WTC11 (cell line): ENCODE results near the gene ZBTB32. TPM values are rescaled to one million over a fixed set of nuclear protein-coding genes. Genes with fewer than 3 reads are reported as not detected.

ENCODE experiments used
- ATAC-seq: fragments of 200-7000 bp; cut with Tn5 transposase; 2 replicates; pipeline ENCODE4 v1.10.0; 2021; ENCODE audit warnings: mild to moderate bottlenecking, moderate library complexity
- CTCF ChIA-PET: fragments of 300-600 bp; sonication (Branson Sonifier 250); formaldehyde crosslinking; loops from one replicate; lab custom pipeline; 2021; ENCODE audit warnings: antibody characterized with exemption; lab: Charles Lee
- POLR2A ChIA-PET: fragments of 350-600 bp; sonication (Branson Sonifier 250); formaldehyde crosslinking; loops from one replicate; lab custom pipeline; 2021; ENCODE audit warnings: antibody characterized with exemption; lab: Charles Lee
- DNase-seq: peaks from one replicate; pipeline ENCODE4 v3.0.0; 2021; ENCODE audit warnings: low spot score
- H3K27ac Mint-ChIP-seq: 2 replicates; pipeline ENCODE4 v1.8.0; 2021; ENCODE audit warnings: mixed read lengths
- H3K27me3 Mint-ChIP-seq: 2 replicates; pipeline ENCODE4 v1.8.0; 2021; ENCODE audit warnings: low read depth, mild to moderate bottlenecking, moderate library complexity, mixed read lengths
- H3K36me3 Mint-ChIP-seq: 2 replicates; pipeline ENCODE4 v1.8.0; 2021; ENCODE audit warnings: mixed read lengths
- H3K4me1 Mint-ChIP-seq: 2 replicates; pipeline ENCODE4 v1.8.0; 2022; ENCODE audit warnings: mixed read lengths
- H3K4me3 Mint-ChIP-seq: 2 replicates; pipeline ENCODE4 v1.8.0; 2021; ENCODE audit warnings: mild to moderate bottlenecking, moderate library complexity, mixed read lengths
- H3K9me3 Mint-ChIP-seq: 2 replicates; pipeline ENCODE4 v1.8.0; 2021; ENCODE audit warnings: mixed read lengths
- E2F1 ChIP-seq: sonication (generic); formaldehyde crosslinking; IDR thresholded peaks from 2 replicates; pipeline ENCODE4 v1.8.0; 2022; ENCODE audit warnings: mild to moderate bottlenecking, missing genetic modification reagents
- ESRRA ChIP-seq: sonication (generic); formaldehyde crosslinking; IDR thresholded peaks from 2 replicates; pipeline ENCODE4 v1.8.1; 2022; ENCODE audit warnings: mild to moderate bottlenecking, missing genetic modification reagents, borderline replicate concordance
- GRHL2 ChIP-seq: fragments of 250-450 bp; sonication (Bioruptor Pico); IDR thresholded peaks from 2 replicates; pipeline ENCODE4 v1.8.0; 2022; ENCODE audit warnings: mild to moderate bottlenecking, moderate library complexity; ENCODE audit not compliant: insufficient replicate concordance, severe bottlenecking
- JAZF1 ChIP-seq: fragments of 250-450 bp; sonication (Bioruptor Pico); IDR thresholded peaks from 2 replicates; pipeline ENCODE4 v1.9.0; 2021; ENCODE audit warnings: moderate library complexity, mild to moderate bottlenecking, inconsistent platforms
- KAT7 ChIP-seq: sonication (generic); formaldehyde crosslinking; IDR thresholded peaks from 2 replicates; pipeline ENCODE4 v1.8.1; 2023; ENCODE audit warnings: missing genetic modification reagents, mild to moderate bottlenecking, borderline replicate concordance
- NFE2L1 ChIP-seq: sonication (generic); formaldehyde crosslinking; IDR thresholded peaks from 2 replicates; pipeline ENCODE4 v1.8.1; 2023; ENCODE audit warnings: missing genetic modification reagents
- NFYB ChIP-seq: sonication (generic); formaldehyde crosslinking; conservative IDR thresholded peaks from 2 replicates; pipeline ENCODE4 v1.8.0; 2022; ENCODE audit warnings: low read depth, missing genetic modification reagents
- NR2C2 ChIP-seq: sonication (generic); formaldehyde crosslinking; IDR thresholded peaks from 2 replicates; pipeline ENCODE4 v1.8.0; 2022; ENCODE audit warnings: mild to moderate bottlenecking, missing genetic modification reagents
- SMAD3 ChIP-seq: sonication (generic); formaldehyde crosslinking; IDR thresholded peaks from 2 replicates; pipeline ENCODE4 v1.8.0; 2022; ENCODE audit warnings: missing genetic modification reagents, mild to moderate bottlenecking, borderline replicate concordance
- SOX15 ChIP-seq: fragments of 250-450 bp; sonication (Bioruptor Pico); IDR thresholded peaks from 2 replicates; pipeline ENCODE4 v1.9.0; 2021; ENCODE audit warnings: mild to moderate bottlenecking
- SP1 ChIP-seq: sonication (generic); formaldehyde crosslinking; conservative IDR thresholded peaks from 2 replicates; pipeline ENCODE4 v1.8.1; 2022; ENCODE audit warnings: missing genetic modification reagents
- ZNF138 ChIP-seq: sonication (generic); formaldehyde crosslinking; conservative IDR thresholded peaks from 2 replicates; pipeline ENCODE4 v1.8.1; 2022; ENCODE audit warnings: mild to moderate bottlenecking, moderate library complexity, missing genetic modification reagents
- ZNF263 ChIP-seq: sonication (generic); formaldehyde crosslinking; IDR thresholded peaks from 2 replicates; pipeline ENCODE4 v1.8.1; 2022; ENCODE audit warnings: low read depth, mild to moderate bottlenecking, moderate library complexity, missing genetic modification reagents
- ZNF317 ChIP-seq: sonication (generic); formaldehyde crosslinking; IDR thresholded peaks from 2 replicates; pipeline ENCODE4 v1.8.1; 2023; ENCODE audit warnings: low read depth, mild to moderate bottlenecking, moderate library complexity, missing genetic modification reagents, borderline replicate concordance
- ZNF416 ChIP-seq: fragments of 250-450 bp; sonication (Bioruptor Pico); IDR thresholded peaks from 2 replicates; pipeline ENCODE4 v1.9.0; 2021; ENCODE audit warnings: mild to moderate bottlenecking, inconsistent platforms
- total RNA-seq: library from RNA; stranded (reverse); gene quantifications from 3 replicates; pipeline ENCODE4 v1.2.3, GENCODE V29; 2021
- TF ChIP-seq, protein P1 (sequence below): sonication (generic); formaldehyde crosslinking; IDR thresholded peaks from 2 replicates; pipeline ENCODE4 v1.8.1; 2023; ENCODE audit warnings: mild to moderate bottlenecking, moderate library complexity, missing genetic modification reagents
- TF ChIP-seq, protein P2 (sequence below): fragments of 250-450 bp; sonication (Bioruptor Pico); conservative IDR thresholded peaks from 2 replicates; pipeline ENCODE4 v1.9.0; 2021; ENCODE audit warnings: mild to moderate bottlenecking
- TF ChIP-seq, protein P3 (sequence below): fragments of 200-600 bp; IDR thresholded peaks from 2 replicates; pipeline ENCODE4 v1.8.0; 2022; ENCODE audit warnings: antibody characterized with exemption
- TF ChIP-seq, protein P4 (sequence below): sonication (generic); formaldehyde crosslinking; IDR thresholded peaks from 2 replicates; pipeline ENCODE4 v1.8.1; 2023; ENCODE audit warnings: mild to moderate bottlenecking, missing genetic modification reagents

Gene ZBTB32
- total RNA-seq, 1 experiment from 2014 or later = 0.11 TPM

GRCh38 chr19:35702223-35703012 lies 1.9 kb upstream of the ZBTB32 start (continued):
- TF ChIP-seq, protein P1, sequence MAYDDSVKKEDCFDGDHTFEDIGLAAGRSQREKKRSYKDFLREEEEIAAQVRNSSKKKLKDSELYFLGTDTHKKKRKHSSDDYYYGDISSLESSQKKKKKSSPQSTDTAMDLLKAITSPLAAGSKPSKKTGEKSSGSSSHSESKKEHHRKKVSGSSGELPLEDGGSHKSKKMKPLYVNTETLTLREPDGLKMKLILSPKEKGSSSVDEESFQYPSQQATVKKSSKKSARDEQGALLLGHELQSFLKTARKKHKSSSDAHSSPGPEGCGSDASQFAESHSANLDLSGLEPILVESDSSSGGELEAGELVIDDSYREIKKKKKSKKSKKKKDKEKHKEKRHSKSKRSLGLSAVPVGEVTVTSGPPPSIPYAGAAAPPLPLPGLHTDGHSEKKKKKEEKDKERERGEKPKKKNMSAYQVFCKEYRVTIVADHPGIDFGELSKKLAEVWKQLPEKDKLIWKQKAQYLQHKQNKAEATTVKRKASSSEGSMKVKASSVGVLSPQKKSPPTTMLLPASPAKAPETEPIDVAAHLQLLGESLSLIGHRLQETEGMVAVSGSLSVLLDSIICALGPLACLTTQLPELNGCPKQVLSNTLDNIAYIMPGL (CRISPR knock-in tag) = no peak
- TF ChIP-seq SMAD3 (CRISPR knock-in tag) (no peak), ESRRA (CRISPR knock-in tag) (no peak), ZNF416 (CRISPR knock-in tag) (no peak), NFYB (peak; percentile 100), GRHL2 (CRISPR knock-in tag) (no peak), SOX15 (CRISPR knock-in tag) (no peak), NFE2L1 (CRISPR knock-in tag) (no peak), NR2C2 (CRISPR knock-in tag) (no peak), KAT7 (CRISPR knock-in tag) (no peak), SP1 (CRISPR knock-in tag) (peak; percentile 69), JAZF1 (no peak), ZNF263 (CRISPR knock-in tag) (no peak; the same call in 1 of the 2 replicates)
- TF ChIP-seq, protein P2, sequence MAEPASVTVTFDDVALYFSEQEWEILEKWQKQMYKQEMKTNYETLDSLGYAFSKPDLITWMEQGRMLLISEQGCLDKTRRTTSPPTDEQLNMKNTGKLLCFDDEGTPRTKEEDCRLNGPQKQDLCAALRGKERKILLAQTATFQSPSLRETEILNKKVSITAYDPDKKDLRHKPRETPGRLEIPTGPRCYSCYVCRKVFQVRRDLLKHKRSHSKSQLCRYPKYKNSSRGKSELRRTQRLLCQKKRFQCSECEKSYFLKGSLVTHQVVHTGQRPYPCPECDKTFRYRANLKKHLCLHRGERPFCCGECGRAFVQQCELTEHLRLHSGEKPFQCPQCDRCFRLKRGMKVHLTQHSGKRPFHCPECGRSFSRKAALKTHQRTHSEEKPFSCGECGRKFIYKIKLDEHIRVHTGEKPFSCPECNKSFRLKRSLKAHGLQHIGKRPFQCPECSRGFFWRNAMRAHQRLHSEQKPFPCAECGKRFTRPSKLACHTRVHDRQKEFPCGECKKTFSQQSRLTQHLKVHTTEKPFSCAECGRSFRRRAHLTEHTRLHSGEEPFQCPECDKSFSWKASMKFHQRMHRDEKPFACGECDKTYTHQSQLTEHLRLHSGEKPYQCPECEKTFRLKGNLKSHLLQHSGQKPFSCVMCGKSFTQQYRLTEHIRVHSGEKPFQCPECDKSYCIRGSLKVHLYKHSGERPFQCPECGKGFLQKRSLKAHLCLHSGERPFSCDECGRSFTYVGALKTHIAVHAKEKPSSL (CRISPR knock-in tag) = no peak
- TF ChIP-seq, protein P3, sequence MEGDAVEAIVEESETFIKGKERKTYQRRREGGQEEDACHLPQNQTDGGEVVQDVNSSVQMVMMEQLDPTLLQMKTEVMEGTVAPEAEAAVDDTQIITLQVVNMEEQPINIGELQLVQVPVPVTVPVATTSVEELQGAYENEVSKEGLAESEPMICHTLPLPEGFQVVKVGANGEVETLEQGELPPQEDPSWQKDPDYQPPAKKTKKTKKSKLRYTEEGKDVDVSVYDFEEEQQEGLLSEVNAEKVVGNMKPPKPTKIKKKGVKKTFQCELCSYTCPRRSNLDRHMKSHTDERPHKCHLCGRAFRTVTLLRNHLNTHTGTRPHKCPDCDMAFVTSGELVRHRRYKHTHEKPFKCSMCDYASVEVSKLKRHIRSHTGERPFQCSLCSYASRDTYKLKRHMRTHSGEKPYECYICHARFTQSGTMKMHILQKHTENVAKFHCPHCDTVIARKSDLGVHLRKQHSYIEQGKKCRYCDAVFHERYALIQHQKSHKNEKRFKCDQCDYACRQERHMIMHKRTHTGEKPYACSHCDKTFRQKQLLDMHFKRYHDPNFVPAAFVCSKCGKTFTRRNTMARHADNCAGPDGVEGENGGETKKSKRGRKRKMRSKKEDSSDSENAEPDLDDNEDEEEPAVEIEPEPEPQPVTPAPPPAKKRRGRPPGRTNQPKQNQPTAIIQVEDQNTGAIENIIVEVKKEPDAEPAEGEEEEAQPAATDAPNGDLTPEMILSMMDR = no peak
- TF ChIP-seq, all 79 proteins: peak for 9

DNA sequence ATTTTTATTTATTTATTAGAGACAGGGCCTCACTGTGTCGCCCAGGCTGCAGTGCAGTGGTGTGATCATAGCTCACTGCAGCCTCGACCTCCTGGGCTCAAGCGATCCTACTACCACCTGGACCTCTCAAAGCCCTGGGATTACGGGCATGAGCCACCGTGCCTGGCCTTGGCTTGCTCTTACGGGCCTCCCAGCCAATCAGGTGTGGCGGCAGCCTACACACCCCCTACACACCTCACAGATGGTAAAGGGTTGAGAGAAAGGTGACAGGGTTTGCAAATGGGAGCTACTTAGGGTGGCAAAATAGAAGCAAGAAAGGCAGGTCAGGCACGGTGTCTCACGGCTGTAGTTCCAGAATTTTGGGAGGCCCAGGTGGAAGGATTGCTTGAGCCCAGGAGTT lies 1.0 kb upstream of the ZBTB32 start:
- CTCF ChIA-PET = interaction anchor here (1.0 to 2.8 kb wide), 9 partner anchors 9 to 154 kb away, joined by 3 to 16 read pairs (median 8); partner anchors contain the start of gene COX6B1
- Mint-ChIP-seq H3K4me1 (no peaks in the 10 kb centered on the region; the same call in 1 of the 2 replicates), H3K36me3 (no peaks in the 10 kb centered on the region), H3K27ac (no peak overlapping the region), H3K9me3 (peaks cover 5% of the 10 kb centered on the region), H3K4me3 (peak overlapping the region; percentile 85; the same call in 1 of the 2 replicates), H3K27me3 (peaks cover 44% of the 10 kb centered on the region)
- TF ChIP-seq, protein P4, sequence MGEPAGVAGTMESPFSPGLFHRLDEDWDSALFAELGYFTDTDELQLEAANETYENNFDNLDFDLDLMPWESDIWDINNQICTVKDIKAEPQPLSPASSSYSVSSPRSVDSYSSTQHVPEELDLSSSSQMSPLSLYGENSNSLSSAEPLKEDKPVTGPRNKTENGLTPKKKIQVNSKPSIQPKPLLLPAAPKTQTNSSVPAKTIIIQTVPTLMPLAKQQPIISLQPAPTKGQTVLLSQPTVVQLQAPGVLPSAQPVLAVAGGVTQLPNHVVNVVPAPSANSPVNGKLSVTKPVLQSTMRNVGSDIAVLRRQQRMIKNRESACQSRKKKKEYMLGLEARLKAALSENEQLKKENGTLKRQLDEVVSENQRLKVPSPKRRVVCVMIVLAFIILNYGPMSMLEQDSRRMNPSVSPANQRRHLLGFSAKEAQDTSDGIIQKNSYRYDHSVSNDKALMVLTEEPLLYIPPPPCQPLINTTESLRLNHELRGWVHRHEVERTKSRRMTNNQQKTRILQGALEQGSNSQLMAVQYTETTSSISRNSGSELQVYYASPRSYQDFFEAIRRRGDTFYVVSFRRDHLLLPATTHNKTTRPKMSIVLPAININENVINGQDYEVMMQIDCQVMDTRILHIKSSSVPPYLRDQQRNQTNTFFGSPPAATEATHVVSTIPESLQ (CRISPR knock-in tag) = no peak
- TF ChIP-seq NFYB (peak; percentile 64), ZNF138 (CRISPR knock-in tag) (no peak), NR2C2 (CRISPR knock-in tag) (no peak), ZNF317 (no peak), E2F1 (no peak), GRHL2 (CRISPR knock-in tag) (no peak)
- TF ChIP-seq, protein P1 (CRISPR knock-in tag) = no peak
- ATAC-seq (no peak; the same call in 1 of the 2 replicates), DNase-seq (peak; percentile 45)
- POLR2A ChIA-PET = interaction anchor here (1.3 to 3.1 kb wide), 3 partner anchors 10 to 146 kb away, joined by 4 to 14 read pairs (median 4); no protein-coding TSS in a partner anchor
